GM12873 (cell line): Measurements from ENCODE around the gene MYRIP.

Experiments used
- TF ChIP-seq, protein P1 (sequence below): IDR thresholded peaks from 2 replicates; pipeline ENCODE4 v1.5.1; 2012; ENCODE audit warnings: low read depth, mild to moderate bottlenecking, moderate library complexity, low read length, control low read depth; ENCODE audit not compliant: insufficient read depth; ENCODE audit errors: missing control alignments

The MYRIP gene

DNA sequence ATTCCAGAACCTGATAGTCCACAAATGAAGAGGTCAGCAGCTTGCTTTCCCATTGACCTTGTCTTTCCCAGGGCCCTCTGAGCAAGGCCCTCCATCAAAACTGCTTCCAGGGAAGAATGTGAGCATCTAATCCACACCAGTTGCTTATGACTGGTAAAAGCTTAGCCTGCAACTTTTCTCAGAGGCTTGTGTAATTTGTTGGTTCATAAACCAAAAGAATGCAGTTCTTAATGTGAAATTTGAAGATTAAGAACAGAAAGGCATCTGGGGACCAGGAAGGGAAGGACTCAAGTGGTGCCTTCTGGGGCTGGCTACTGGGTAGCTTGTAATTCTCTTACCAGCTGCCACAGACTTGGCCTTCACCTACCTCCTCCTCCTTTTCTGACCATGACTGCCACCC, 439.2 kb downstream of the MYRIP start:
- TF ChIP-seq, protein P1, sequence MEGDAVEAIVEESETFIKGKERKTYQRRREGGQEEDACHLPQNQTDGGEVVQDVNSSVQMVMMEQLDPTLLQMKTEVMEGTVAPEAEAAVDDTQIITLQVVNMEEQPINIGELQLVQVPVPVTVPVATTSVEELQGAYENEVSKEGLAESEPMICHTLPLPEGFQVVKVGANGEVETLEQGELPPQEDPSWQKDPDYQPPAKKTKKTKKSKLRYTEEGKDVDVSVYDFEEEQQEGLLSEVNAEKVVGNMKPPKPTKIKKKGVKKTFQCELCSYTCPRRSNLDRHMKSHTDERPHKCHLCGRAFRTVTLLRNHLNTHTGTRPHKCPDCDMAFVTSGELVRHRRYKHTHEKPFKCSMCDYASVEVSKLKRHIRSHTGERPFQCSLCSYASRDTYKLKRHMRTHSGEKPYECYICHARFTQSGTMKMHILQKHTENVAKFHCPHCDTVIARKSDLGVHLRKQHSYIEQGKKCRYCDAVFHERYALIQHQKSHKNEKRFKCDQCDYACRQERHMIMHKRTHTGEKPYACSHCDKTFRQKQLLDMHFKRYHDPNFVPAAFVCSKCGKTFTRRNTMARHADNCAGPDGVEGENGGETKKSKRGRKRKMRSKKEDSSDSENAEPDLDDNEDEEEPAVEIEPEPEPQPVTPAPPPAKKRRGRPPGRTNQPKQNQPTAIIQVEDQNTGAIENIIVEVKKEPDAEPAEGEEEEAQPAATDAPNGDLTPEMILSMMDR, result no peak

DNA sequence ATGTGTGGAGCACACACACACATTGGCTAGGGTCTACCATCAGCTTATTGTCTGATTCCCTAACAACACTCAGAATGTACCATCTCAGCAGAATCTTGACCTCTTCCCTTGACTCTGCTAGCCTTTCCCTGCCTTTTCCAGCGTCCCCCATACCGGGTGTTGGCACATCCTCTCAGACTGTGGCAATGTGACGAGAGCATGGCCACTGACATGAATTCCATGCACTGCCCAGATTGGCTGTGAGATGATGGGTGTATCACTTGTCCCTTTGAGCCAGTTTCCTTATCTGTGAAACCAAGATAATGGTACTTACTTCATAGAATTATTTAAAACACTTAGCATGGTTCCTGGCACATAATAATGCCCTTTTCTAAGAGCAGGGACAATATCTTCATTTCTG, 439.8 kb downstream of the MYRIP start:
- TF ChIP-seq, protein P1, result no peak

DNA sequence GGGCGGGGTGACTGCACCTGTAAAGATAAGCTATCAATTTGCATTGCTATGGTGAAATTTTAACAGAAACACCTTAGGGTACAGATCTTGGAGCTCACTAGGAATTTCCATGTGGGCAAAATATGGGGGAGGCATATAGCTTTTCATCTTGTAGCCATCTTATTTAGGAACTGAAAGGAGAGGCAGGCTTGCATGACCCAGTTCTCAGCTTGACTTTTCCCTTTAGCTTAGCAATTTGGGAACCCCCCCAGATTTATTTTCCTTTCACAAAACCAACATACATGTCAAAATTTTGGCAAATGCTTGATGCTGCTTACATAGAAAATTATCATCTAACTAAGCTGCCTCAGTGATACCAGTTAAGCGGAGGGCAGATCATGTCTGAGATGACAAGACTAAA, 445.1 kb downstream of the MYRIP start:
- TF ChIP-seq, protein P1, result no peak

DNA sequence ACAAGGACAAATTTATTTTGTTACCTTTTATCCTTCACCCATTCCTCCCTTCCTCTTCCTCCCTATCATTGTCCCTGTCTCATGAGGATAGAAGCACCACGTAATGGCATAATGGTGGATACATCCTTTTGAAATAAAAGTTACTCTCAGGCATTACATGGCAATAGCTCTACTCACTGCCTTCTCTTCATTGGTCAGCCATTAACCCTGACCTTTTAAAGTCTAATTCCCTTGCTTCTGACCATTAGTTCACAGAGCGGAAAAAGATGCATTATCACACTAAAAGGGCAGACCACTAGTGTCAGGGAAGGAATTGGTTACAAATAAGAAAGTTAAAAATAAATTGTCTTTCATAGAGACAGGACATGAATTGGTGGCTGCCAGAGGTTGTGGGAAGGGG, 445.5 kb downstream of the MYRIP start:
- TF ChIP-seq, protein P1, result no peak

DNA sequence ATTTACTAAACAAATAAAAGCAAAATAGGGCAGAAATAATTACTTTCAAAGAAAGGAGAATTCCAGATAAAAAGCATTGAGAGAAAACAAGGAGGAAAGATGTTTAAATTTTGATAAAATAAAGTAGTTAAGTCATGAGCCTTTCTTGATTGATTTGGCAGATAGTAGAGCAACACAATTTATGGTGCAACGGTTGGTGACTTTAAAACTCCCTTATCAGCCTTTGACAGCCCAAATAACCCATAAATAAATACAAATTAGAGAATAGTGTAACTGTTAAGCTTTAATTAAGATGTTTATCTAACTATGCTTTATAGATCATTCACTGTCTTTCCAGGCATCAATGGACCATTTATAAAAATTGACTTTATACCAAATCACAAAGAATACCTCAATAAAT, 446.1 kb downstream of the MYRIP start:
- TF ChIP-seq, protein P1, result no peak

DNA sequence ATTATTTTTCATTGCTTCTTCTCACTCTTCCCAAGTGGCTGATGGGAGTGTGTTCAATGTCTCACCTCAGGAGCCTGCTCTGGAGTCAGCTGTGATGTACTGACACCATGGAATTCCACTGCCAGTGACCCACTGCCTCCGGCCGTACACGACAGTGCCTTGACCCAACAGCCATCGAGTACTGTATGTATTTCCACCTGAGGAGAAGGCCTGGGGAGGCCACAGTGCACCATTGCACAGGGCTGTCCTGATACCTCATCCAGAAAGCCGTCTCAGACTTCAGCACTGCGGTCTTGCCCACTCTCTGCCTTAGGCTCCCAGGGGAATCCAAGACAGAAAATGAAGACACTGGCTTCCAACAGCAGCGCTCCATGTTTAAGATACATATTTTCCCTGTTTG, 448.7 kb downstream of the MYRIP start:
- TF ChIP-seq, protein P1, result no peak

DNA sequence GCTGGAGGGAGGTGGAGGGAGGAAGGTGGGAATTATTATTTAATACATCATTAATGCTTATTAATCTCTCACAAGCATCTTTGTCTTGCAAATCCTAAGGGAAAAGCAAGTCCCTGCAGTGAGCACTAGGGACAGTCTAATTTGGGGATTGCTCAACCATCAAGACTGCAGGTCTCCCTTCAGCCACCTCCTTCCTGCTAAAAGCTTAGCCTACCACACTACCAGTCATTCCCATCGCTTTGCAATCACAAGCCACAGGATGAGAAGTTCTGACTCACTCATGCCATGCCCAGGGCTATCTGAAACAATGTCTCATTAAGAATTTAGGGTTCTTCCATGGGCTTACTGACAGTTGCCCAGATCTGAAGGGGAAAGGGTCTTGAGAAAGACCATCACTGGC, 449.1 kb downstream of the MYRIP start:
- TF ChIP-seq, protein P1, result no peak
